NCI-H774 (cell line): ENCODE measurements around the gene ARRDC2.

Experiments used
- DNase-seq: peaks from one replicate; lab custom pipeline; 2025; lab: John Stamatoyannopoulos, UW

The ARRDC2 gene

DNA sequence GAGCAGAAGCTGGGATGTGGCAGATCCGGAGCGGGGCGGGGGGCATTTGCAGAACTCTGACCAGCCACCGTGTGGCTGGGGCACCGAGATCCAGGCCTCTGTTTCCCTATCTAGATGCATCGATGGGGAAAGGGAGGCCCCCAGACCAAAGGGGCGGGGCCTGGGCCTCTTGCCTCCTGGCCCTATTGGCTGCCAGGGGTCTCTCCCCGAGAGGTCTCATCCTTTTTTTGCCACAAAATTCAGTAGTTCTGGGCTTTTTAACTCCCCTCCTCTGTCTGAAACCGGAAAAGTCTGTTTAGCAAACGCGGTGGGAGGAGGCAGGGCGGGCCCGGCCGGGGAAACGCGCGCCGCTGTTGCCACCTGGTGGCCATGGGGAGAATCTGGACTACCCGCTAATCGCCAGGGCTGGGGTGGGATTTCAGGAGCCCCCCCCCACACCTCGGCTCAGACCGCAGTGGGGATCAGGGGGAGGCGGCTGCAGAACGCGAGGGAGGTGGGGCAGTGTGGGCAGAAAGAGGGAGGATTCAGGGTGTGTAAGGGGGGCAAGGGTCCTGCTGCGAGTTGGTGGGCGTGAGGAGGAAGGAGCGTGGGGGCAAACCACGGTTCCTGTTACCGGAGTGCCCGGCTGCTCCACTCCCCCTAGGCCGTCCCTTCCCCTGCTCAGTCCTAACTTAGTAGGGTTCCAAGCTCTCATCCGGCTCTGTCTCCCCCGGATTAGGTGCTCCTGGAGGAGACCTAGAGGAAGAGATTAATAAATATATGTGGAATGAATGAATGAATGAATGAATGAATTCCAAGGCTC lies 50.4 kb downstream of the ARRDC2 start:
- DNase-seq: peak; percentile 70

DNA sequence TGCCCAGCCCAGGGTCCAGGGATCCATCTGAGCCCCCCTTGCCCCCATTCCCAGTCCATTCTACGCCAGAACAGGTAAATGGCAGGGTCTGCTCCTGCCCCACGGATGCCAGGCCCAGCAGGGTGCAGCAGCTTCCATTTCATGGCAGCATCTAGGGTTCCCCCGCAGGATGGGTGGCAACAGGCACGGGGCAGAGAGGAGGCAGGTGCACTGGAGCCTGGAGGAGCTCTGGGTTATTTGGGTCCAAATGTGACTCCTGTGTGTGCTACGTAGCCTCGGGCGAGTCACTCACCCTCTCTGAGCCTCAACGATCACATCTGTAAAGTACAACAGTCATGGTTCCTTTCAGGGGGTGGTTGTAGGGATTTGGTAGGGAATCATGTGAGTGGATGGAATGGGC lies 51.3 kb downstream of the ARRDC2 start:
- no peak for DNase-seq

- no peak for DNase-seq
Observed at GRCh38 chr19:18059902-18060301, 51.9 kb downstream of the ARRDC2 start.

GRCh38 chr19:18060472-18060871 lies 52.5 kb downstream of the ARRDC2 start:
- no peak for DNase-seq

- DNase-seq: no peak
Observed at GRCh38 chr19:18062028-18062427, 54.1 kb downstream of the ARRDC2 start.

- no peak for DNase-seq
Observed at GRCh38 chr19:18063463-18063862, 55.5 kb downstream of the ARRDC2 start.
